GM03348 (cell line): ENCODE results near the gene JAZF1.
"Not testable (repeated sequence)": the region's sequence is repeated elsewhere in the genome, so short reads cannot be mapped to it uniquely, and the experiment has no call there.

ENCODE experiments used
- DNase-seq: peaks from one replicate; pipeline ENCODE4 v3.0.0; 2012; ENCODE audit warnings: low spot score

JAZF1 gene

DNA sequence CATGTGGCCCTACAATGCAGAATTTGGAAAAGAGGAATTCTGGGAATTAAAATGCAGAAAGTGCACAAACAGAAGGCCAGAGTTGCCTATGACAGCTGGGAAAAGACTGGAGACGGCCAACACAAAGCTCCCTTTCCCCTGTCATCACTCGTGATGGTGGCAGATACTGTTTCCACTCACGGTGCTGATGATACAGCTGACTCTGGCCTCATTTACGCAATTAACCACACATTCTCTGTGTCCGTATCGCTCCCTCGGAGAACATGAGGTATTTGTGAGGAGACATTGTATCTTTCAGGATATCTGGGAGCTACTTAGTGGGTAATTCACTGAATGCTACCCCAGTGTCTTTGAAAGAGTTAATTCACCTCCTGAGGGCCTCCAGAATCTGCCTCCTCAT is 267.8 kb downstream of the JAZF1 start:
- no peak for DNase-seq

GRCh38 chr7:27911920-27912319 is 268.7 kb downstream of the JAZF1 start:
- no peak for DNase-seq

DNA sequence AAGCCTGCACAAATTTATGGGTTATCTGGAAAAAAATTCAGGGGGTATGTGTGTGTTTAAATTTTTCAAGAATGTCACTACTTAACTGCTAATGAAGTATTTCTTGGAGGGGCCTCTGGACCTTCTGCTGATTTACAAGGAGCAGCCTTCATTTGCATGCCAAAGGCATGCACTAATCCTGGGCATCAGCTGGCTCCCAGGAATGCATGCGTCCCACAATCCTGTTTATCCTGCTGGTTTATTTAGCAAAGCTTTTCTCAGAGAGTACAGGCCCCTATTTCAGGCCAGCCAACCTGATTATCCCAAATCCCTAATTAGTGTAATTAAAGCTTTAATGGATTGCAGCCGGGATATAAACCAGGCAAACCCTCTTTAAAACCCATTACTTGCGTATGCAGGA is 270.3 kb downstream of the JAZF1 start:
- DNase-seq, result peak; percentile 40

GRCh38 chr7:27908534-27909165 is 271.9 kb downstream of the JAZF1 start:
- DNase-seq, result no peak

GRCh38 chr7:27906385-27907091 is 274.1 kb downstream of the JAZF1 start:
- DNase-seq, result no peak

DNA sequence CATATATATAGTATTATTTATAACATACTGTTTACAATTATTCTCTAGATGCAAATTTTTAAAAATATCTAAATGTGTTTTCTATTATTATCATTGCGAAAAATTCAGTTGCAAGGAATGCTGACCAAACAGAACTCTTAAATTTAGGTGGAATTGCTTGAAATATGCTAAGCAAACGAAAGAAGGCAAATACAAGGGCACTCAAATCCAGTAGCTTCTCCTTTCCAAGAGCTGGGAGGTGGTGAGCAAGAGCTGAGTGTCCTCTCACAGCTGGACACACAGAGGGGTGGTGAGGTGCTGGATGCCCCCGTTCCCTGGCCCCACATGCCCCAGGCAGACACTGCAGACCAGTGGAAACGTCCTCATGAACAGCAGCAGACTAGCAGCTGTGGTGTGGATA is 274.6 kb downstream of the JAZF1 start:
- no peak for DNase-seq

- DNase-seq, result peak; percentile 65
Measured at GRCh38 chr7:27901028-27901760, 279.4 kb downstream of the JAZF1 start.

DNA sequence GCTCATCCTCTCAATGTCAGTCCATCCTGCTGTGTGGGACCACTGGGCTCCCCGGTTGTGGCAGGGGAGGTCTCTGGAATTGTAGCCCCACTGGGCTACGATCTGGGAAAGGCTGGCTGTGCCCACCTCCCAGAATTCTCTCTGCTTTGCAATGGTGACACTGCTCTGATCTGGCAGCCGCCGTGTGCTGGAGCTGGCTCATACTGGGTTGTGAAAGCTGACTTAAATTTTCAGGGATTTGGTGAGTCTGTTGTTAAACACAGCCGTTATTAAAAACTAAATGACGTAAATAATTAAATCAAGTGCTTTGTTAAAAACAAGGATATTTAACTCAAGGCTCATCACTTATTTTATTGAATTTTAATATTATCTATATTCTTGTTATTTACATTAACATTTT is 280.6 kb downstream of the JAZF1 start:
- peak; percentile 49 for DNase-seq

GRCh38 chr7:27899601-27900000 is 281.0 kb downstream of the JAZF1 start:
- DNase-seq, result no peak

DNA sequence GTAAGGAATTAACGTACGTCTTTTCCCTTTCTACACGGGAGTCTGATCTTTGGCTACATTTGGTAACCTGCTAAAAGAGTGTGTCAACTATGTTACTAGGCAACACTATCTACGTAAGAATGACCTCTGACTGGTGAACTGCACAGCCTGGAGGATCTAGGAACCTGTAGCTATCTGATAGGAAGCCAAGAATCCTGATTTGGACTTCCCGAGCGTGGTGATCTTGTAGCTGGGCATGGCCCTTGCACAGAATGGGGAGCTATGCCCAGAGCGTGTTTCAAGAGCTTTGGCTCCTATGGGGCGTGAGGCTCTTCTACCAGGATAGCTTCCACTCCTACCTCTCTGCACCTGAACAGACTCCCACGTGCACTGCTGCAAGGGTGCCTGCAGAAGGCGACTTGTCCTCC is 283.2 kb downstream of the JAZF1 start:
- DNase-seq, result no peak

DNA sequence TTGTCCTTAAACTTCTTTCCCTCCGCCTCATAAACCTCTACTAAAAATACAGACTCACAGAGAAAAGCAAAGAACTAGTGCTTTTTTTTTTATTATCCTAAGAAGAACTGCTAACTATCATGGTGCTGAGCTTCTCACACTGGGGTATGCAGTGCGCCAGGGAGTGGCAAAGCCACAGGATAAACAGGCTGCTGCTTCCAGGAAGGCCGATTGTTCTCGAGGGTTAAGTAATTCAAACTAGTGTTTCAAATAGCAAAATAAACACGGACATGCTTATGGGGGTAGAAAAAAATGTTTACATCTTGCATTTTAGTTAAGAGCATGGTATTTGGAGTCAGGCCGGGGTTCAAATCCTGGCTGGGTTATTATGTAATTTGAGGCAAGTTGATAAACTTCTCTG is 283.6 kb downstream of the JAZF1 start:
- no peak for DNase-seq

GRCh38 chr7:27895551-27895950 is 285.0 kb downstream of the JAZF1 start:
- no peak for DNase-seq

DNA sequence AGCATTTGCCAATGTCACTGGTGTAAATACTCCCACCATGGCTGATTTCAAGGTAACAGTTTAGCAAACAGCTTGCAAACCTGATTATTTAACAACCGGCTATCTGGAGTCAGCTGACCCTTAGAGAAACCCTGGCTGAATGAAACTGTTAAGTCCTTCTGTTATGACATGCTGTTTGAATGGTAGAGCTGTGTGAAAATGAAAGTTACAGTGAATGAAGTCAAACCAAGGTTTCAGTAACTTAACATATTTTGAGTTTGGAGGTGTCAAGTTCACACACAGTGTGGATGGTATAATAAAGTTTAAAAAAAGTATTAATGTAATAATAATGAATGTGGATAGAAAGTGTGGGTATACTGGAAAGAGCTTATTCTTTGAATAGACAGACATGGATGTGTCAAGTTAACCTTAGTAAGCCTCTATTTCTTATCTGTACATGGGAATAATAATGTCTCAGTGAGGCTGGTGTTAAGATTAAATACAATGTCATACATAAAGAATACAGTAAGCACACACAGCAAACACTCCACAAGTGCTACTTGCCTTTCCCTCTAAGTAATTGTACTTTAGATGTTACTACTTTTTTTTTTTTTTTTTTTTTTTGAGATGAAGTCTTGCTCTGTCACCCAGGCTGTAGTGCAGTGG is 290.3 kb downstream of the JAZF1 start:
- DNase-seq, result no peak

DNA sequence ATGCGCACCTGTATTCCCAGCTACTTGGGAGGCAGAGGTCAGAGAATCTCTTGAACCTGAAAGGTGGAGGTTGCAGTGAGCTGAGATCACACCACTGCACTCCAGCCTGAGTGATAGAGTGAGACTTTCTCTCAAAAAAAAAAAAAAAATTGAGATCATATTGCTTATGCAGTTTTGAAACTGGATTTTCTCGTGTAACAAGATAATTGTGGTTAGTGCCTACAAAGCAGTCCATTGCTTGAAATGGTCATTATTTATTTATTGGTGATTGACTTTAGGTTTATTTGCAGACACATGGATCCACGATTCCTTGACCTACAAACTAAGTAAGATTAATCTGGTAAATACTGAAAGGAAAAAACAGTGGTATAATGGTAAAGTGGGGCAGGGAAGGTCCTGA is 290.8 kb downstream of the JAZF1 start:
- no peak for DNase-seq

DNA sequence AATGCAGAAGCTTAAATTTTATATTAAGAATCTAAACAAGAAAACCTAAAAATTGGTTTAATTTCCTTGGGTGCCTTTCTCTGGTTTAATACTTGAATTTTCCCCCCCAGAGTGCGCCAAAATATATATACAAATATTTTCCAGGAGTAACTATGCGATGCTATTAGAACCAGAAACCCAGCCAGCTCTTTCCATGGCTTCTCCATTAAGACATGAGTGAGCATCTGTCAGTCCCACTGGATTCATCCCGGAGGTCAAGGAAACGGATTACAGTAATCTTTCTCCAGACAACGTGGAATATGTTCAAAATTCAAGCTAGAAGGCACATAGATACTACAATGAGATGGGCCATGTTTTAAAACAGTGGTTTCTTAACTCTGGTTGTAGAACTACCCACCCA is 291.9 kb downstream of the JAZF1 start:
- DNase-seq, result no peak

DNA sequence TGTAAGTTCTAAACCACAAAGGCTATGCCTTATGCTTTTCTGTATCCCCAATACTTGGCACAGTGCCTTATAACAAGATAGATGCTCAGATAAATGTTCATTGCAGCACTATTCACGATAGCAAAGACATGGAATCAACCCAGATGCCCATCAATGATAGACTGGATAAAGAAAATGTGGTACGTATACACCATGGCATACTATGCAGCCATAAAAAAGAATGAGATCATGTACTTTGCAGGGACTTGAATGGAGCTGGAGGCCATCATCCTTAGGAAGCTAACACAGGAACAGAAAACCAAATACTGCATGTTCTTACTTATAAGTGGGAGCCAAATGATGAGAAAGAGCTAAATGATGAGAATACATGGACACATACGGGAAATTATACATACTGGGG is 293.9 kb downstream of the JAZF1 start:
- DNase-seq, result not testable (repeated sequence)

- DNase-seq, result no peak
Measured at GRCh38 chr7:27885652-27886051, 294.9 kb downstream of the JAZF1 start.

DNA sequence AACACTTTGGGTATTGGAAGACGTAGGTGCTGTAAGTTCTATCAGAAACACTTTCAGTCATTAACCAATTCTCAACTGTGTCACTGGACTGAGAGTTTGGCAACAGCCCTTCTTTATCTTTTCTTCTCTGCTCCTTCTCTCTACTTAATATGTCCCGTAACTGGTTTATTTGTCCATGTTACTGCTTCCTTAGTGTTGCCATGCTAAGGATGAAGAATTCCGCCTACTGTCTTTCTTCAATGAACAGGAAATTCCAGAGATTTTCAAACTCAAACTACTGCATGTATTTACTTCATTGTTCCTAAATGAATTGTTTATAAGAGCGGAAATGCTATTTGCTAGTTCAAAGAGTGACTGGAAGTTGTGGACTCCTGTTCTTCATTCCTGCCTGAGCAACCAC is 296.9 kb downstream of the JAZF1 start:
- peak; percentile 29 for DNase-seq

DNA sequence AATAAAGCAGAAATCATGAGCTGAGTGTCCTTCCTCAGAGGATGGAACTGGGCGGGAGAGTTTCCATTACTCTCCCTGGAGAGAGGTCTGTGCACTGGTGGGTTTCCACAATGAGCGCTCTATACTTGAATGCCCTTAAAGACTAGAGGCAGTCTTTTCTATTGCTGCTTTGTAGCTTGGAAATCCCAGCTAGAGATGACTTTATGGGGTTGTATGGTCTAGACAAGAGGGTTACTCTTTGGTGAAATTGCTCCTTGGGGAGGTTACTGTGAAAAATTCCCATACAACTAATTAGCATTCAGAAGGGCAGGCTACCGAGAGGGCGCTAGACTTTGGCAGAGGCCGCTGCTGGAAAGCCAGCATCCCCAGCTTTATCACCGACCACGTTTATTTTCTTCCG is 303.8 kb downstream of the JAZF1 start:
- DNase-seq, result no peak

DNA sequence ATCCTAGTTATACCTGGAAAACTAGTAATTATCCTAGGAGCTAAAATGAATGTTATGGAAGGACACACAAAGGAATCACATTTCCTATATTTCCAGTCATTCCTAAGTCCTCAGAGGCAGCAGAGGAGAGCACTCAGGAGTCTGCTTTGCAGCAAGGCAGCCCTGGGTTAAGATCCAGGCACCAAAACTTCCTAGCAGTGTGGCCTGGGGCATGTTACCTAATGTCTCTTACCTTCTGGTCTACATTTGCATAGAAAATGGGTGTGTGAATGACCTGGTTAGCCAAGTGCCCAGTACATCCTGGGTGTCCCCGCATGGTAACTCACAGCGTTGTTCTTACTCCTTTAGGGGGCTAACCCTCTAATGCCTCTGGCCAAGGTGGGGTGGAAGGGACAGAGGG is 304.8 kb downstream of the JAZF1 start:
- no peak for DNase-seq

GRCh38 chr7:27875061-27875460 is 305.5 kb downstream of the JAZF1 start:
- DNase-seq, result no peak

DNA sequence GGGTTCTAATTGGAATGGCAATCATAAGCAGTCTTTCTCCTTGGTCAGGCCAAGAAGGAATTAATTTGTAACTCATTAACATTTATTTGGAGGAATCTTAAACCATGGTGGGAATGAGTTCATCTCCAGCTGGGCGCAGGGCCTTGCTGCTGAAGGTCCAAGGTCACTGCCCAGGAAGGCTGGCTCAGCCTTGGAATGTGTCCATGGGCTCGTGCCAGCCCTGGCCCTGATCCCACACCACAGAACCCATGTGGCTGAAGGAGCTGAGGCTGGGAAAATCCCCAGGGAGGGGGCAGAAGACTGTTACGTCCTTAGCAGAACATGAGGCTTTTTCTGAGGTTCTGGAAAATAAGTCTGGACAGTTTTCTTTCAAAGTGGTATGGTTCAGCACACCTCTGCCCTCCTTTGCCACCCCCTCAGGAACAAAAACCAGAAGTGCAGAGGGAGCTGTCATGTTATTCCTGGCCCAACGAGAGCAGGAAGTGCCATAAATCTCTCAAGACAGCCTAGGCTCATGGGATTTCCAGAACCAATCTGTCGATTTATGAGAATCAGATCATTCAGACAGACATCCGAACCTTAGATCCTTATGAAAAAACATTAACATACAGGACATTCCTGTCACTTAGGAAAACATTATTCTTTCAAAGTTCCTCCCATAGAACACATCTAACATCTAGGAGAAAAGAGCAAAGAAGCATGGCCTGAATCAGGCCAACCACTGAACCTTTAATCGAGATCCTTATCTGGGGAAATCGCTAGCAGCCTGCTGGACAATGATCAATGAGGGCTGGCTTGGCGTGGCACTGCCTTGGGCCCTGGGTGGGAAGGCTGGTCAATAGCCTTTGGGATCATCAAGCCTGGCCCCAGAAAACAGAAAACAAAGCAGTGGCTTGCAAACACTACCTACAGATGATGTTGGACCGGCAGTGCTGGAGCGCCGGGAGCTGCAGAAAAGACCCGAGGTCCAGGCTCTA is 306.3 kb downstream of the JAZF1 start:
- DNase-seq, result peak; percentile 48
